Measurements from ENCODE around the gene INSC.

INSC gene

GRCh38 chr11:15182372-15182771 is 67.6 kb downstream of the INSC start:
- no peak overlapping the region for H3K4me3 ChIP-seq (ENCODE audit: low read depth, low read length)
- H3K36me3 ChIP-seq (replicated peaks): no peaks in the 10 kb centered on the region
- in situ Hi-C loops (cut with HindIII; ENCODE audit: low pct_ligation_motif_present, low sequenced_read_pairs): no loop called here
- H3K27ac ChIP-seq: no peak overlapping the region
- no peaks in the 10 kb centered on the region for H3K27me3 ChIP-seq (replicated peaks)
- no peak for TF ChIP-seq CTCF (IDR thresholded peaks at IDR 0.05; ENCODE audit: low read depth, low read length, missing control alignments)
- DNase-seq: no peak

- TF ChIP-seq CTCF (IDR thresholded peaks at IDR 0.05; ENCODE audit: low read depth, low read length, missing control alignments): no peak
- no peak overlapping the region for H3K4me3 ChIP-seq (ENCODE audit: low read depth, low read length)
- H3K36me3 ChIP-seq (replicated peaks): no peaks in the 10 kb centered on the region
- DNase-seq: no peak
- in situ Hi-C loops (cut with HindIII; ENCODE audit: low pct_ligation_motif_present, low sequenced_read_pairs): no loop called here
- H3K27ac ChIP-seq: no peak overlapping the region
- H3K27me3 ChIP-seq (replicated peaks): no peaks in the 10 kb centered on the region
Observed at GRCh38 chr11:15185021-15185420, 70.3 kb downstream of the INSC start.

- in situ Hi-C loops (cut with HindIII; ENCODE audit: low pct_ligation_motif_present, low sequenced_read_pairs): no loop called here
- Histone ChIP-seq H3K27ac (no peak overlapping the region), H3K36me3 (replicated peaks) (no peaks in the 10 kb centered on the region), H3K27me3 (replicated peaks) (no peaks in the 10 kb centered on the region), H3K4me3 (ENCODE audit: low read depth, low read length) (no peak overlapping the region)
- no peak for DNase-seq
- TF ChIP-seq CTCF (IDR thresholded peaks at IDR 0.05; ENCODE audit: low read depth, low read length, missing control alignments): no peak
Observed at GRCh38 chr11:15186146-15186545, 71.4 kb downstream of the INSC start.

GRCh38 chr11:15189189-15189588 is 74.5 kb downstream of the INSC start:
- no peak for TF ChIP-seq CTCF (IDR thresholded peaks at IDR 0.05; ENCODE audit: low read depth, low read length, missing control alignments)
- Histone ChIP-seq H3K27ac (no peak overlapping the region), H3K27me3 (replicated peaks) (no peaks in the 10 kb centered on the region), H3K36me3 (replicated peaks) (no peaks in the 10 kb centered on the region), H3K4me3 (ENCODE audit: low read depth, low read length) (no peak overlapping the region)
- DNase-seq: no peak
- in situ Hi-C loops (cut with HindIII; ENCODE audit: low pct_ligation_motif_present, low sequenced_read_pairs): no loop called here

- Histone ChIP-seq H3K27ac (no peak overlapping the region), H3K4me3 (ENCODE audit: low read depth, low read length) (no peak overlapping the region), H3K36me3 (replicated peaks) (no peaks in the 10 kb centered on the region), H3K27me3 (replicated peaks) (no peaks in the 10 kb centered on the region)
- TF ChIP-seq CTCF (IDR thresholded peaks at IDR 0.05; ENCODE audit: low read depth, low read length, missing control alignments): no peak
- in situ Hi-C loops (cut with HindIII; ENCODE audit: low pct_ligation_motif_present, low sequenced_read_pairs): no loop called here
- no peak for DNase-seq
Observed at GRCh38 chr11:15189641-15190365, 75.1 kb downstream of the INSC start.

GRCh38 chr11:15190611-15191010 is 75.9 kb downstream of the INSC start:
- no peak for TF ChIP-seq CTCF (IDR thresholded peaks at IDR 0.05; ENCODE audit: low read depth, low read length, missing control alignments)
- no peaks in the 10 kb centered on the region for H3K36me3 ChIP-seq (replicated peaks)
- H3K27ac ChIP-seq: no peak overlapping the region
- no peak overlapping the region for H3K4me3 ChIP-seq (ENCODE audit: low read depth, low read length)
- DNase-seq: no peak
- in situ Hi-C loops (cut with HindIII; ENCODE audit: low pct_ligation_motif_present, low sequenced_read_pairs): no loop called here
- no peaks in the 10 kb centered on the region for H3K27me3 ChIP-seq (replicated peaks)
